NT2/D1 (cell line): ENCODE results near the gene DICER1.

ENCODE experiments used
- SUZ12 ChIP-seq: IDR thresholded peaks from 2 replicates; pipeline ENCODE4 v1.6.1; 2011; ENCODE audit not compliant: insufficient read length, insufficient read depth; ENCODE audit errors: extremely low read depth
- ZNF274 ChIP-seq: IDR thresholded peaks from 2 replicates; pipeline ENCODE4 v1.6.1; 2011; ENCODE audit warnings: mild to moderate bottlenecking, low read depth, low read length

- TF ChIP-seq SUZ12 = no peak
- no peak for TF ChIP-seq ZNF274
Observed at GRCh38 chr14:95048771-95049312, 108.5 kb downstream of the DICER1 start.
